HepG2 (cell line): ENCODE results near the gene ADGRL2.

Experiments
- FOXM1 ChIP-seq: sonication (generic); formaldehyde crosslinking; IDR thresholded peaks from 2 replicates; pipeline ENCODE4 v1.5.0; 2020; ENCODE audit warnings: missing genetic modification reagents
- GFI1 ChIP-seq: sonication (generic); formaldehyde crosslinking; IDR thresholded peaks from 2 replicates; pipeline ENCODE4 v1.5.0; 2020; ENCODE audit warnings: missing genetic modification reagents, mild to moderate bottlenecking, borderline replicate concordance
- IRF2 ChIP-seq: IDR thresholded peaks from 2 replicates; pipeline ENCODE4 v1.6.1; 2018; ENCODE audit warnings: missing genetic modification reagents, missing compliant biosample characterization
- POLR2AphosphoS5 ChIP-seq: IDR thresholded peaks from 2 replicates; pipeline ENCODE4 v1.6.1; 2012; ENCODE audit warnings: low read depth, low read length
- POLR2G ChIP-seq: fragments of 200-400 bp; formaldehyde crosslinking; IDR thresholded peaks from 2 replicates; pipeline ENCODE4 v1.6.1; 2018; ENCODE audit warnings: mild to moderate bottlenecking, low read depth, low read length, moderate library complexity
- ZFX ChIP-seq: sonication (generic); formaldehyde crosslinking; IDR thresholded peaks from 2 replicates; pipeline ENCODE4 v1.4.0; 2020; ENCODE audit warnings: mild to moderate bottlenecking, low read depth, missing genetic modification reagents, moderate library complexity
- ZKSCAN1 ChIP-seq: fragments of 150-350 bp; IDR thresholded peaks from 2 replicates; pipeline ENCODE4 v1.6.1; 2014; ENCODE audit warnings: low read length
- ZNF207 ChIP-seq: fragments of 450-650 bp; IDR thresholded peaks from 2 replicates; pipeline ENCODE4 v1.6.1; 2016; ENCODE audit warnings: antibody characterized with exemption, borderline replicate concordance
- ZNF234 ChIP-seq: sonication (generic); formaldehyde crosslinking; conservative IDR thresholded peaks from 2 replicates; pipeline ENCODE4 v1.5.1; 2020; ENCODE audit warnings: mild to moderate bottlenecking, missing genetic modification reagents
- TF ChIP-seq, protein P1 (sequence below): sonication (generic); formaldehyde crosslinking; IDR thresholded peaks from 2 replicates; pipeline ENCODE4 v1.5.0; 2020; ENCODE audit warnings: mild to moderate bottlenecking, missing genetic modification reagents, moderate library complexity
- TF ChIP-seq, protein P2 (sequence below): sonication (generic); formaldehyde crosslinking; IDR thresholded peaks from 2 replicates; pipeline ENCODE4 v1.4.0; 2020; ENCODE audit warnings: low read depth, missing genetic modification reagents
- TF ChIP-seq, protein P3 (sequence below): sonication (generic); formaldehyde crosslinking; IDR thresholded peaks from 2 replicates; pipeline ENCODE4 v1.5.0; 2020; ENCODE audit warnings: missing genetic modification reagents

DNA sequence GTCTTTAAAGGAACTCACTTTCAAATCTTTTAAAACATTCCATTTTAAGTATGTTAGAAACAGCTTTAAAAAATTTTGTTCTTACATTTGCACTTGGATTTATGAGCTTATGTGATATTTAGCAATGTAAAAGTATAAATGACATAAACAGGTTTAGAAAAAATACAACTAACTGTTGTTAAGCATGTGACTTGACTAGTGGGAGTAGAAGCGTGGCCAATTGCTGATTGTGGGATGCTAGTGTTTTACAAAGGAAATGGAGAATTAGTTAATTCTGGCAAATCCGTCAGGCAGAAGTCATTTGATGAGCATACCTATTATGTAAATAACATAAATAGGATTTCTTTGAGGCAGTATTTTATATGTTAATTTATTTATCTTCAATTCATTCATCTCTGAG lies 175.8 kb downstream of the ADGRL2 start:
- TF ChIP-seq POLR2AphosphoS5, result no peak
- no peak for TF ChIP-seq FOXM1 (CRISPR knock-in tag)
- TF ChIP-seq GFI1 (CRISPR knock-in tag), result no peak
- TF ChIP-seq ZNF234 (CRISPR knock-in tag), result no peak
- TF ChIP-seq ZNF207, result no peak
- TF ChIP-seq, protein P1, sequence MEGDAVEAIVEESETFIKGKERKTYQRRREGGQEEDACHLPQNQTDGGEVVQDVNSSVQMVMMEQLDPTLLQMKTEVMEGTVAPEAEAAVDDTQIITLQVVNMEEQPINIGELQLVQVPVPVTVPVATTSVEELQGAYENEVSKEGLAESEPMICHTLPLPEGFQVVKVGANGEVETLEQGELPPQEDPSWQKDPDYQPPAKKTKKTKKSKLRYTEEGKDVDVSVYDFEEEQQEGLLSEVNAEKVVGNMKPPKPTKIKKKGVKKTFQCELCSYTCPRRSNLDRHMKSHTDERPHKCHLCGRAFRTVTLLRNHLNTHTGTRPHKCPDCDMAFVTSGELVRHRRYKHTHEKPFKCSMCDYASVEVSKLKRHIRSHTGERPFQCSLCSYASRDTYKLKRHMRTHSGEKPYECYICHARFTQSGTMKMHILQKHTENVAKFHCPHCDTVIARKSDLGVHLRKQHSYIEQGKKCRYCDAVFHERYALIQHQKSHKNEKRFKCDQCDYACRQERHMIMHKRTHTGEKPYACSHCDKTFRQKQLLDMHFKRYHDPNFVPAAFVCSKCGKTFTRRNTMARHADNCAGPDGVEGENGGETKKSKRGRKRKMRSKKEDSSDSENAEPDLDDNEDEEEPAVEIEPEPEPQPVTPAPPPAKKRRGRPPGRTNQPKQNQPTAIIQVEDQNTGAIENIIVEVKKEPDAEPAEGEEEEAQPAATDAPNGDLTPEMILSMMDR, result no peak
- TF ChIP-seq, protein P2, sequence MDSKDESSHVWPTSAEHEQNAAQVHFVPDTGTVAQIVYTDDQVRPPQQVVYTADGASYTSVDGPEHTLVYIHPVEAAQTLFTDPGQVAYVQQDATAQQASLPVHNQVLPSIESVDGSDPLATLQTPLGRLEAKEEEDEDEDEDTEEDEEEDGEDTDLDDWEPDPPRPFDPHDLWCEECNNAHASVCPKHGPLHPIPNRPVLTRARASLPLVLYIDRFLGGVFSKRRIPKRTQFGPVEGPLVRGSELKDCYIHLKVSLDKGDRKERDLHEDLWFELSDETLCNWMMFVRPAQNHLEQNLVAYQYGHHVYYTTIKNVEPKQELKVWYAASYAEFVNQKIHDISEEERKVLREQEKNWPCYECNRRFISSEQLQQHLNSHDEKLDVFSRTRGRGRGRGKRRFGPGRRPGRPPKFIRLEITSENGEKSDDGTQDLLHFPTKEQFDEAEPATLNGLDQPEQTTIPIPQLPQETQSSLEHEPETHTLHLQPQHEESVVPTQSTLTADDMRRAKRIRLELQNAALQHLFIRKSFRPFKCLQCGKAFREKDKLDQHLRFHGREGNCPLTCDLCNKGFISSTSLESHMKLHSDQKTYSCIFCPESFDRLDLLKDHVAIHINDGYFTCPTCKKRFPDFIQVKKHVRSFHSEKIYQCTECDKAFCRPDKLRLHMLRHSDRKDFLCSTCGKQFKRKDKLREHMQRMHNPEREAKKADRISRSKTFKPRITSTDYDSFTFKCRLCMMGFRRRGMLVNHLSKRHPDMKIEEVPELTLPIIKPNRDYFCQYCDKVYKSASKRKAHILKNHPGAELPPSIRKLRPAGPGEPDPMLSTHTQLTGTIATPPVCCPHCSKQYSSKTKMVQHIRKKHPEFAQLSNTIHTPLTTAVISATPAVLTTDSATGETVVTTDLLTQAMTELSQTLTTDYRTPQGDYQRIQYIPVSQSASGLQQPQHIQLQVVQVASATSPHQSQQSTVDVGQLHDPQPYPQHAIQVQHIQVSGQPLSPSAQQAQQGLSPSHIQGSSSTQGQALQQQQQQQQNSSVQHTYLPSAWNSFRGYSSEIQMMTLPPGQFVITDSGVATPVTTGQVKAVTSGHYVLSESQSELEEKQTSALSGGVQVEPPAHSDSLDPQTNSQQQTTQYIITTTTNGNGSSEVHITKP (CRISPR knock-in tag), result no peak
- TF ChIP-seq IRF2 (CRISPR knock-in tag), result no peak
- no peak for TF ChIP-seq ZFX (CRISPR knock-in tag)
- no peak for TF ChIP-seq ZKSCAN1
- TF ChIP-seq POLR2G, result no peak
- TF ChIP-seq, protein P3, sequence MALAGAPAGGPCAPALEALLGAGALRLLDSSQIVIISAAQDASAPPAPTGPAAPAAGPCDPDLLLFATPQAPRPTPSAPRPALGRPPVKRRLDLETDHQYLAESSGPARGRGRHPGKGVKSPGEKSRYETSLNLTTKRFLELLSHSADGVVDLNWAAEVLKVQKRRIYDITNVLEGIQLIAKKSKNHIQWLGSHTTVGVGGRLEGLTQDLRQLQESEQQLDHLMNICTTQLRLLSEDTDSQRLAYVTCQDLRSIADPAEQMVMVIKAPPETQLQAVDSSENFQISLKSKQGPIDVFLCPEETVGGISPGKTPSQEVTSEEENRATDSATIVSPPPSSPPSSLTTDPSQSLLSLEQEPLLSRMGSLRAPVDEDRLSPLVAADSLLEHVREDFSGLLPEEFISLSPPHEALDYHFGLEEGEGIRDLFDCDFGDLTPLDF (CRISPR knock-in tag), result no peak
